K562 (cell line): Measurements from ENCODE around the gene CDK9. TPM values are rescaled to one million over a fixed set of nuclear protein-coding genes. Genes with fewer than 3 reads are reported as not detected.

Experiments used
- ARID3B ChIP-seq: fragments of 250-450 bp; sonication (Bioruptor Pico); IDR thresholded peaks from 2 replicates; pipeline ENCODE4 v1.4.0; 2020; ENCODE audit warnings: borderline replicate concordance
- C11orf30 ChIP-seq: fragments of 450-650 bp; IDR thresholded peaks from 2 replicates; pipeline ENCODE4 v1.6.1; 2016; ENCODE audit warnings: low read depth, mild to moderate bottlenecking
- HEY1 ChIP-seq: fragments of 250-450 bp; sonication (Bioruptor Pico); IDR thresholded peaks from 2 replicates; pipeline ENCODE4 v1.5.0; 2020; ENCODE audit warnings: mild to moderate bottlenecking, moderate library complexity, borderline replicate concordance
- ILF3 ChIP-seq: fragments of 450-650 bp; IDR thresholded peaks from 2 replicates; pipeline ENCODE4 v1.6.1; 2018; ENCODE audit warnings: antibody characterized with exemption, mild to moderate bottlenecking, moderate library complexity, borderline replicate concordance
- PCBP2 ChIP-seq: fragments of 200-400 bp; formaldehyde crosslinking; IDR thresholded peaks from 2 replicates; pipeline ENCODE4 v1.6.1; 2018; ENCODE audit warnings: low read length, low read depth, mild to moderate bottlenecking, moderate library complexity; ENCODE audit not compliant: poor library complexity, severe bottlenecking
- SMARCA5 ChIP-seq: fragments of 450-650 bp; IDR thresholded peaks from 2 replicates; pipeline ENCODE4 v1.6.1; 2016
- YY1 ChIP-seq, 3 experiments: IDR thresholded peaks; 2 replicates each; pipeline ENCODE4 v1.6.1; 2011; ENCODE audit warnings: low read length in 2 of 3, mild to moderate bottlenecking in 2 of 3, moderate library complexity in 2 of 3, borderline replicate concordance in 1 of 3, control low read depth in 1 of 3, low read depth in 1 of 3; ENCODE audit not compliant: insufficient read depth in 3 of 3, insufficient replicate concordance in 2 of 3, control insufficient read depth in 1 of 3, insufficient read length in 1 of 3; ENCODE audit errors: extremely low read depth in 1 of 3
- ZNF143 ChIP-seq: sonication (generic); formaldehyde crosslinking; IDR thresholded peaks from 2 replicates; pipeline ENCODE4 v1.9.0; 2022; ENCODE audit warnings: mild to moderate bottlenecking, missing genetic modification reagents
- ZNF551 ChIP-seq: fragments of 250-450 bp; sonication (Bioruptor Pico); IDR thresholded peaks from 2 replicates; pipeline ENCODE4 v1.5.0; 2021; ENCODE audit warnings: mild to moderate bottlenecking, moderate library complexity
- ZNF584 ChIP-seq: fragments of 200-800 bp; sonication (Bioruptor generic); IDR thresholded peaks from 2 replicates; pipeline ENCODE4 v1.6.1; 2016; ENCODE audit warnings: low read depth, mild to moderate bottlenecking, missing genetic modification characterization, missing compliant biosample characterization
- ZNF785 ChIP-seq: fragments of 250-450 bp; sonication (Bioruptor Pico); IDR thresholded peaks from 2 replicates; pipeline ENCODE4 v1.4.0; 2020; ENCODE audit warnings: mild to moderate bottlenecking
- polyA plus RNA-seq, 8 experiments: library from polyadenylated mRNA; depleted of rRNA in 4 of 8; stranded (reverse) in 5 of 8; unstranded in 3 of 8; fragments of >200 nt; fragmentation: Nextera tagmentation in 2 of 8; fragmentation: Illumina TruSeq in 1 of 8; extraction: Ambion mirVana in 2 of 8; extraction: Trizol in 1 of 8; gene quantifications; 2 replicates each; pipeline versions ENCODE4 v1.2.1 to v1.2.3, GENCODE V29; 2011 to 2014; ENCODE audit warnings: inconsistent platforms in 1 of 8, missing spikeins in 1 of 8
- total RNA-seq, 7 experiments: library from RNA; depleted of rRNA in 6 of 7; stranded (reverse); fragments of >200 nt in 6 of 7; fragmentation: Illumina TruSeq in 2 of 7; extraction: Trizol in 2 of 7; gene quantifications; 2 replicates each; pipeline versions ENCODE4 v1.2.1 to v1.2.3, GENCODE V29; 2011 to 2021; ENCODE audit warnings: low replicate concordance in 1 of 7
- TF ChIP-seq, protein P1 (sequence below): fragments of 450-650 bp; IDR thresholded peaks from 2 replicates; pipeline ENCODE4 v1.6.1; 2016; ENCODE audit warnings: low read depth
- TF ChIP-seq, protein P2 (sequence below): fragments of 250-450 bp; sonication (Bioruptor Pico); IDR thresholded peaks from 2 replicates; pipeline ENCODE4 v1.5.0; 2020; ENCODE audit warnings: mild to moderate bottlenecking, borderline replicate concordance

Gene CDK9
- total and polyA plus RNA-seq, 9 of the 15 experiments (the other 6 are each of a cell fraction or from before 2014, with no cell fraction given): 4.2 to 78.6 (median 33.0) TPM

- TF ChIP-seq, protein P1, sequence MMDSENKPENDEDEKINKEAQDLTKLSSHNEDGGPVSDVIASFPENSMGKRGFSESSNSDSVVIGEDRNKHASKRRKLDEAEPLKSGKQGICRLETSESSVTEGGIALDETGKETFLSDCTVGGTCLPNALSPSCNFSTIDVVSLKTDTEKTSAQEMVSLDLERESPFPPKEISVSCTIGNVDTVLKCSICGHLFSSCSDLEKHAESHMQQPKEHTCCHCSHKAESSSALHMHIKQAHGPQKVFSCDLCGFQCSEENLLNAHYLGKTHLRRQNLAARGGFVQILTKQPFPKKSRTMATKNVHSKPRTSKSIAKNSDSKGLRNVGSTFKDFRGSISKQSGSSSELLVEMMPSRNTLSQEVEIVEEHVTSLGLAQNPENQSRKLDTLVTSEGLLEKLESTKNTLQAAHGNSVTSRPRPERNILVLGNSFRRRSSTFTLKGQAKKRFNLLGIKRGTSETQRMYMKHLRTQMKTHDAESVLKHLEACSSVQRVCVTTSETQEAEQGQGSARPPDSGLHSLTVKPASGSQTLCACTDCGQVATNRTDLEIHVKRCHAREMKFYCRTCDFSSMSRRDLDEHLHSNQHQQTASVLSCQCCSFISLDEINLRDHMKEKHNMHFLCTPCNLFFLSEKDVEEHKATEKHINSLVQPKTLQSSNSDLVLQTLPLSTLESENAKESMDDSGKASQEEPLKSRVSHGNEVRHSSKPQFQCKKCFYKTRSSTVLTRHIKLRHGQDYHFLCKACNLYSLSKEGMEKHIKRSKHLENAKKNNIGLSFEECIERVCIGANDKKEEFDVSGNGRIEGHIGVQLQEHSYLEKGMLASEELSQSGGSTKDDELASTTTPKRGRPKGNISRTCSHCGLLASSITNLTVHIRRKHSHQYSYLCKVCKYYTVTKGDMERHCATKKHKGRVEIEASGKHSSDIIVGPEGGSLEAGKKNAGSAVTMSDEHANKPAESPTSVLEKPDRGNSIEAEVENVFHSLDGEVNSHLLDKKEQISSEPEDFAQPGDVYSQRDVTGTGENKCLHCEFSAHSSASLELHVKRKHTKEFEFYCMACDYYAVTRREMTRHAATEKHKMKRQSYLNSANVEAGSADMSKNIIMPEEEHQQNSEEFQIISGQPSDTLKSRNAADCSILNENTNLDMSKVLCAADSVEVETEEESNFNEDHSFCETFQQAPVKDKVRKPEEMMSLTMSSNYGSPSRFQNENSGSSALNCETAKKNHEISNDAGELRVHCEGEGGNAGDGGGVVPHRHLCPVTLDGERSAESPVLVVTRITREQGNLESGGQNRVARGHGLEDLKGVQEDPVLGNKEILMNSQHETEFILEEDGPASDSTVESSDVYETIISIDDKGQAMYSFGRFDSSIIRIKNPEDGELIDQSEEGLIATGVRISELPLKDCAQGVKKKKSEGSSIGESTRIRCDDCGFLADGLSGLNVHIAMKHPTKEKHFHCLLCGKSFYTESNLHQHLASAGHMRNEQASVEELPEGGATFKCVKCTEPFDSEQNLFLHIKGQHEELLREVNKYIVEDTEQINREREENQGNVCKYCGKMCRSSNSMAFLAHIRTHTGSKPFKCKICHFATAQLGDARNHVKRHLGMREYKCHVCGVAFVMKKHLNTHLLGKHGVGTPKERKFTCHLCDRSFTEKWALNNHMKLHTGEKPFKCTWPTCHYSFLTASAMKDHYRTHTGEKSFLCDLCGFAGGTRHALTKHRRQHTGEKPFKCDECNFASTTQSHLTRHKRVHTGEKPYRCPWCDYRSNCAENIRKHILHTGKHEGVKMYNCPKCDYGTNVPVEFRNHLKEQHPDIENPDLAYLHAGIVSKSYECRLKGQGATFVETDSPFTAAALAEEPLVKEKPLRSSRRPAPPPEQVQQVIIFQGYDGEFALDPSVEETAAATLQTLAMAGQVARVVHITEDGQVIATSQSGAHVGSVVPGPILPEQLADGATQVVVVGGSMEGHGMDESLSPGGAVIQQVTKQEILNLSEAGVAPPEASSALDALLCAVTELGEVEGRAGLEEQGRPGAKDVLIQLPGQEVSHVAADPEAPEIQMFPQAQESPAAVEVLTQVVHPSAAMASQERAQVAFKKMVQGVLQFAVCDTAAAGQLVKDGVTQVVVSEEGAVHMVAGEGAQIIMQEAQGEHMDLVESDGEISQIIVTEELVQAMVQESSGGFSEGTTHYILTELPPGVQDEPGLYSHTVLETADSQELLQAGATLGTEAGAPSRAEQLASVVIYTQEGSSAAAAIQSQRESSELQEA: no peak
- TF ChIP-seq ILF3: no peak
- TF ChIP-seq ZNF551: no peak
- TF ChIP-seq C11orf30: peak; percentile 99
- no peak for TF ChIP-seq ZNF785 (CRISPR knock-in tag)
- 0 out of 2 replicates have a peak, but pooled peaks have one; percentile 31 for TF ChIP-seq ZNF143 (CRISPR knock-in tag)
- no peak for TF ChIP-seq ARID3B
- TF ChIP-seq, protein P2, sequence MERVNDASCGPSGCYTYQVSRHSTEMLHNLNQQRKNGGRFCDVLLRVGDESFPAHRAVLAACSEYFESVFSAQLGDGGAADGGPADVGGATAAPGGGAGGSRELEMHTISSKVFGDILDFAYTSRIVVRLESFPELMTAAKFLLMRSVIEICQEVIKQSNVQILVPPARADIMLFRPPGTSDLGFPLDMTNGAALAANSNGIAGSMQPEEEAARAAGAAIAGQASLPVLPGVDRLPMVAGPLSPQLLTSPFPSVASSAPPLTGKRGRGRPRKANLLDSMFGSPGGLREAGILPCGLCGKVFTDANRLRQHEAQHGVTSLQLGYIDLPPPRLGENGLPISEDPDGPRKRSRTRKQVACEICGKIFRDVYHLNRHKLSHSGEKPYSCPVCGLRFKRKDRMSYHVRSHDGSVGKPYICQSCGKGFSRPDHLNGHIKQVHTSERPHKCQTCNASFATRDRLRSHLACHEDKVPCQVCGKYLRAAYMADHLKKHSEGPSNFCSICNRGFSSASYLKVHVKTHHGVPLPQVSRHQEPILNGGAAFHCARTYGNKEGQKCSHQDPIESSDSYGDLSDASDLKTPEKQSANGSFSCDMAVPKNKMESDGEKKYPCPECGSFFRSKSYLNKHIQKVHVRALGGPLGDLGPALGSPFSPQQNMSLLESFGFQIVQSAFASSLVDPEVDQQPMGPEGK (CRISPR knock-in tag): no peak
- no peak for TF ChIP-seq PCBP2
- TF ChIP-seq HEY1 (CRISPR knock-in tag): no peak
- no peak for TF ChIP-seq YY1 (IDR thresholded peaks at IDR 0.05; ENCODE audit: borderline replicate concordance in 1 of 3, control insufficient read depth in 1 of 3, extremely low read depth in 1 of 3, insufficient read depth in 3 of 3, insufficient read length in 1 of 3, insufficient replicate concordance in 2 of 3, low read depth in 1 of 3, low read length in 2 of 3)
- no peak for TF ChIP-seq ZNF584 (CRISPR knock-in tag)
- no peak; the same call in 1 of the 2 replicates for TF ChIP-seq SMARCA5
Measured at GRCh38 chr9:127741831-127742434, 43.9 kb upstream of the CDK9 start (continued).
